SHP77 (cell line): Measurements from ENCODE around the gene ANKRD29.
"Not testable (repeated sequence)": the region's sequence is repeated elsewhere in the genome, so short reads cannot be mapped to it uniquely, and the experiment has no call there.

Source experiments
- DNase-seq, 2 experiments: peaks; one replicate each; lab custom pipeline; 2025; lab: John Stamatoyannopoulos, UW

Gene ANKRD29

GRCh38 chr18:23557511-23557910 lies 105.2 kb downstream of the ANKRD29 start:
- not testable (repeated sequence) for DNase-seq

DNA sequence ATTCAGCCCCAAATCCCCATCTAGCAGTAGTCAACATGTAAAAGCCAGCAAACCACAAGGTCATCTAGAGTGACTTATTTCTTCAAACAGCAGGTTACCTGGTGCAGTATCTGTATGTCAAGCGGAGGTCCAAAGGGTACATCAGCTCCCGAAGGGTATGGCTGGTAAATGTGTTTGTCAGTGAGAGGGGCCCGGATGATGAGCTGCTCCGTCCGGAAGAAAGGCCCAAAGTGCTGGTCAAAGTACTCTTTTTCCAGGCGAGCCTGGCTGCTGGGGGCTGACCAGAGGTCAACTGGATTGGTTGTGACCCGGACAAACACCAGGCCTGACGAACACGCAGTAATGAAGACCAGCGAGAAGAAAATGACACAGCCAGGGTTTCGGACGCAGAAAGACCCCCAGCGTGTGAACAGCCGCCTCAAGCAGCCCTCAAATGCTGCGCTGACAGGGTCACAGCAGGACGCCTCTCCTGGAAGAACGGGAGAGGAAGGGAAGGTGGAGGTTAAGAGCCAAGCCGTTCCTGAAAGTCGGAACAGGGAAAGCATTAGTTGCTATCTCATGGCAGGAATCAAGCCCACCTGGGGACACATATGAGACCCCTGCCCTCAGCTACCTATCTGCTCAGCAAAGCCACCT lies 106.4 kb downstream of the ANKRD29 start:
- DNase-seq, result no peak

- no peak for DNase-seq
These were observed 108.8 kb downstream of the ANKRD29 start for GRCh38 chr18:23553887-23554286.

GRCh38 chr18:23552505-23552904 lies 110.2 kb downstream of the ANKRD29 start:
- no peak for DNase-seq

DNA sequence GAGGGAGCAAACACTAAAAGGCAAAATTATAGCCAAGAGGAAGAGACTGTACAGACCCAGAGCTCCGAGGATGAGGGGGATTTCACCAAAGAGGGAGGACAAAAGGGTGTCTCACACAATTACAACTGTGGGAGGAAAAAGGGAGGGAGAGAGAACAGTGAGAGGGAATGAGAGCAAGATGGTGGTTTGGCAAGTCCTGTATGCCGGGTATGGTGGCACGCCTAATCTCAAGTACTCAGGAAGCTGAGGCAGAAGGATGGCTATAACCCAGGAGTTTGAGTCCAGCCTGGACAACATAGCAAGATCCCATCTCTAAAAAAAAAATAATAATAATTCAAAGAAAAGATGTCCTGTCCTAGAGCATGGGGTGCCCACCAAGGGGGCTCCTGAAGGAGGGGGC lies 110.7 kb downstream of the ANKRD29 start:
- DNase-seq, result no peak

GRCh38 chr18:23550898-23551297 lies 111.8 kb downstream of the ANKRD29 start:
- DNase-seq, result no peak
